ENCODE measurements around the gene USP38. TPM values are rescaled to one million over a fixed set of nuclear protein-coding genes. Genes with fewer than 3 reads are reported as not detected.
"Not testable (repeated sequence)": the region's sequence is repeated elsewhere in the genome, so short reads cannot be mapped to it uniquely, and the experiment has no call there.

The USP38 gene
- total RNA-seq, 4 donors from 2014 or later: 63.6 to 142 (median 102) TPM

DNA sequence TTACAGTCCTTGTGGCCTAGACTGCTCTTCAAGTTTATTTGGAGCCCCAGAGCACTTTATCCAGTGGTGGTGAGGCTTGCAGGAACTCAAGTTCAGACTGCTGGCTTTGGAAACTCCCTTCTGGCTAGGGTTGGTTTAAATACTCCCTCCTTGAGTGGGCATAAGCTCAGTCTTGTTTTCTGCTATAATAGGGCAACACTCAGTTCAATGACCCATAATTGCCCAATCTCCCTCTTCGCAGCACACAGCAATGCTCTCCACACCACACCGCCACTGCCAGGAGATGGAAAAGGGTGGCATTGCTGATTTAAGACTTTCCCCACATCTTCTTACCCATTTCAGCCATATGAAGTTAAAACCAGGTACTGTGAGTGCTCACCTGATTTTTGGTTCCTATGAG, 27.9 kb upstream of the USP38 start:
- no peaks in the 10 kb centered on the region for H3K27me3 ChIP-seq
- in situ Hi-C loops (cut with MboI; ENCODE audit: low sequenced_read_pairs in 4 of 4): no loop called here
- H3K4me3 ChIP-seq: no peak overlapping the region
- ATAC-seq (no peak), DNase-seq (no peak)
- no peaks in the 10 kb centered on the region for H3K36me3 ChIP-seq
- TF ChIP-seq, protein P1, sequence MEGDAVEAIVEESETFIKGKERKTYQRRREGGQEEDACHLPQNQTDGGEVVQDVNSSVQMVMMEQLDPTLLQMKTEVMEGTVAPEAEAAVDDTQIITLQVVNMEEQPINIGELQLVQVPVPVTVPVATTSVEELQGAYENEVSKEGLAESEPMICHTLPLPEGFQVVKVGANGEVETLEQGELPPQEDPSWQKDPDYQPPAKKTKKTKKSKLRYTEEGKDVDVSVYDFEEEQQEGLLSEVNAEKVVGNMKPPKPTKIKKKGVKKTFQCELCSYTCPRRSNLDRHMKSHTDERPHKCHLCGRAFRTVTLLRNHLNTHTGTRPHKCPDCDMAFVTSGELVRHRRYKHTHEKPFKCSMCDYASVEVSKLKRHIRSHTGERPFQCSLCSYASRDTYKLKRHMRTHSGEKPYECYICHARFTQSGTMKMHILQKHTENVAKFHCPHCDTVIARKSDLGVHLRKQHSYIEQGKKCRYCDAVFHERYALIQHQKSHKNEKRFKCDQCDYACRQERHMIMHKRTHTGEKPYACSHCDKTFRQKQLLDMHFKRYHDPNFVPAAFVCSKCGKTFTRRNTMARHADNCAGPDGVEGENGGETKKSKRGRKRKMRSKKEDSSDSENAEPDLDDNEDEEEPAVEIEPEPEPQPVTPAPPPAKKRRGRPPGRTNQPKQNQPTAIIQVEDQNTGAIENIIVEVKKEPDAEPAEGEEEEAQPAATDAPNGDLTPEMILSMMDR (IDR thresholded peaks at IDR 0.05 in 4 of 5, conservative IDR thresholded peaks at IDR 0.05 in 1 of 5): no peak
- TF ChIP-seq POLR2A (IDR thresholded peaks at IDR 0.05): no peak
- intact Hi-C loops (cut with DNase I; ENCODE audit: low total_unique reads): no loop called here
- no peak overlapping the region for H3K27ac ChIP-seq
- no peaks in the 10 kb centered on the region for H3K4me1 ChIP-seq
- peaks cover 0 to 9% (median 0%) of the 10 kb centered on the region in 3 donors for H3K9me3 ChIP-seq

GRCh38 chr4:143163614-143164013, 21.1 kb upstream of the USP38 start:
- Histone ChIP-seq H3K36me3 (no peaks in the 10 kb centered on the region), H3K27ac (no peak overlapping the region), H3K4me1 (no peaks in the 10 kb centered on the region), H3K9me3 (no peaks in the 10 kb centered on the region), H3K27me3 (no peaks in the 10 kb centered on the region), H3K4me3 (no peak overlapping the region)
- ATAC-seq (no peak), DNase-seq (no peak)
- TF ChIP-seq POLR2A (IDR thresholded peaks at IDR 0.05): no peak
- TF ChIP-seq, protein P1 (IDR thresholded peaks at IDR 0.05 in 4 of 5, conservative IDR thresholded peaks at IDR 0.05 in 1 of 5): no peak
- in situ Hi-C loops (cut with MboI; ENCODE audit: low sequenced_read_pairs in 4 of 4): no loop called here
- intact Hi-C loops (cut with DNase I; ENCODE audit: low total_unique reads): no loop called here

GRCh38 chr4:143166722-143167121, 18.0 kb upstream of the USP38 start:
- H3K9me3 ChIP-seq; H3K36me3 ChIP-seq; H3K4me3 ChIP-seq; H3K4me1 ChIP-seq; H3K27me3 ChIP-seq; H3K27ac ChIP-seq; ATAC-seq; intact Hi-C loops (cut with DNase I; ENCODE audit: low total_unique reads); in situ Hi-C loops (cut with MboI; ENCODE audit: low sequenced_read_pairs in 4 of 4); DNase-seq: not testable (repeated sequence)

- no peaks in the 10 kb centered on the region for H3K9me3 ChIP-seq
- no peak for DNase-seq
- TF ChIP-seq, protein P1 (IDR thresholded peaks at IDR 0.05 in 4 of 5, conservative IDR thresholded peaks at IDR 0.05 in 1 of 5): no peak
- no peak for TF ChIP-seq POLR2A (IDR thresholded peaks at IDR 0.05)
Measured at GRCh38 chr4:143178923-143179322, 5.8 kb upstream of the USP38 start.

GRCh38 chr4:143183513-143184216, 1.1 kb upstream of the USP38 start:
- DNase-seq (no peak), ATAC-seq (no peak)
- Histone ChIP-seq H3K36me3 (no peaks in the 10 kb centered on the region), H3K4me1 (peaks cover 24 to 28% of the 10 kb centered on the region in 2 donors), H3K27ac (peak overlapping the region; percentile 95 to 98 (median 96)), H3K9me3 (no peaks in the 10 kb centered on the region), H3K4me3 (peak overlapping the region; percentile 73 to 94 (median 91)), H3K27me3 (no peaks in the 10 kb centered on the region)
- no peak for TF ChIP-seq POLR2A (IDR thresholded peaks at IDR 0.05)
- TF ChIP-seq, protein P1 (IDR thresholded peaks at IDR 0.05 in 4 of 5, conservative IDR thresholded peaks at IDR 0.05 in 1 of 5): no peak
- intact Hi-C loops (cut with DNase I; ENCODE audit: low total_unique reads) (loop anchor here (1.0 to 10.0 kb wide), 4 partner anchors 153 to 1991 kb away; partner anchors contain the start of genes GAB1, SMARCA5 and ZNF330), in situ Hi-C loops (cut with MboI; ENCODE audit: low sequenced_read_pairs in 4 of 4) (no loop called here)

More at GRCh38 chr4:143178923-143179322, 5.8 kb upstream of the USP38 start:
- no peaks in the 10 kb centered on the region for H3K27me3 ChIP-seq
- intact Hi-C loops (cut with DNase I; ENCODE audit: low total_unique reads): no loop called here
- H3K27ac ChIP-seq: no peak overlapping the region
- no peak overlapping the region for H3K4me3 ChIP-seq
- ATAC-seq: no peak
- in situ Hi-C loops (cut with MboI; ENCODE audit: low sequenced_read_pairs in 4 of 4): no loop called here
- peaks cover 16 to 17% of the 10 kb centered on the region in 2 donors for H3K4me1 ChIP-seq
- H3K36me3 ChIP-seq: peaks cover 0 to 5% of the 10 kb centered on the region in 2 donors

Data from gastrocnemius medialis (tissue), 4 donors.